ENCODE measurements around the gene ZSWIM6.

DNA sequence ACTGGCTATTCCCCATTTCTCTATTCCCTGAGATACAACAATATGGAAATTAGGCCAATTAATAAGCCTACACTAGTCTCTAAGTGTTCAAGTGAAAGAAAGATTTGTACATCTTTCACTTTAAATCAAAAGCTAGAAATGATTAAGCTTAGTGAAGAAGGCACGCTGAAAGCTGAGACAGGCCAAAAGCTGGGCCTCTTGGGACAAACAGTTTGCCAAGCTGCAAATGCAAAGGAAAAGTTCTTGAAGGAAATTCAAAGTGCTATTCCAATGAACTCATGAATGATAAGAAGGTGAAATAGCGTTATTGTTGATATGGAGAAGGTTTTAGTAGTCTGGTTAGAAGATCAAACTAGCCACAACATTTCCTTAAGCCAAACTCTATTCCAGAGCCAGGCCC is 256.2 kb downstream of the ZSWIM6 start:
- TF ChIP-seq, protein P1, sequence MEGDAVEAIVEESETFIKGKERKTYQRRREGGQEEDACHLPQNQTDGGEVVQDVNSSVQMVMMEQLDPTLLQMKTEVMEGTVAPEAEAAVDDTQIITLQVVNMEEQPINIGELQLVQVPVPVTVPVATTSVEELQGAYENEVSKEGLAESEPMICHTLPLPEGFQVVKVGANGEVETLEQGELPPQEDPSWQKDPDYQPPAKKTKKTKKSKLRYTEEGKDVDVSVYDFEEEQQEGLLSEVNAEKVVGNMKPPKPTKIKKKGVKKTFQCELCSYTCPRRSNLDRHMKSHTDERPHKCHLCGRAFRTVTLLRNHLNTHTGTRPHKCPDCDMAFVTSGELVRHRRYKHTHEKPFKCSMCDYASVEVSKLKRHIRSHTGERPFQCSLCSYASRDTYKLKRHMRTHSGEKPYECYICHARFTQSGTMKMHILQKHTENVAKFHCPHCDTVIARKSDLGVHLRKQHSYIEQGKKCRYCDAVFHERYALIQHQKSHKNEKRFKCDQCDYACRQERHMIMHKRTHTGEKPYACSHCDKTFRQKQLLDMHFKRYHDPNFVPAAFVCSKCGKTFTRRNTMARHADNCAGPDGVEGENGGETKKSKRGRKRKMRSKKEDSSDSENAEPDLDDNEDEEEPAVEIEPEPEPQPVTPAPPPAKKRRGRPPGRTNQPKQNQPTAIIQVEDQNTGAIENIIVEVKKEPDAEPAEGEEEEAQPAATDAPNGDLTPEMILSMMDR (conservative IDR thresholded peaks at IDR 0.05; ENCODE audit: low read length): no peak
- no peak for TF ChIP-seq EZH2phosphoT487 (IDR thresholded peaks at IDR 0.05; ENCODE audit: borderline replicate concordance, low read depth, low read length)
